ENCODE results near the gene MYH11.

The MYH11 gene

GRCh38 chr16:15770512-15770911 is 86.3 kb downstream of the MYH11 start:
- no peak for DNase-seq
- in situ Hi-C loops (cut with HindIII; ENCODE audit: low pct_ligation_motif_present, low pct_unique_long_range_greater_than_20kb, low sequenced_read_pairs), result no loop called here

- DNase-seq, result no peak
- in situ Hi-C loops (cut with HindIII; ENCODE audit: low pct_ligation_motif_present, low pct_unique_long_range_greater_than_20kb, low sequenced_read_pairs), result no loop called here
Measured at GRCh38 chr16:15770107-15770506, 86.7 kb downstream of the MYH11 start.

GRCh38 chr16:15769239-15769638 is 87.6 kb downstream of the MYH11 start:
- DNase-seq, result no peak
- in situ Hi-C loops (cut with HindIII; ENCODE audit: low pct_ligation_motif_present, low pct_unique_long_range_greater_than_20kb, low sequenced_read_pairs), result no loop called here

- no peak for DNase-seq
- in situ Hi-C loops (cut with HindIII; ENCODE audit: low pct_ligation_motif_present, low pct_unique_long_range_greater_than_20kb, low sequenced_read_pairs), result no loop called here
Measured at GRCh38 chr16:15768201-15768600, 88.6 kb downstream of the MYH11 start.

GRCh38 chr16:15766918-15767317 is 89.9 kb downstream of the MYH11 start:
- no peak for DNase-seq
- in situ Hi-C loops (cut with HindIII; ENCODE audit: low pct_ligation_motif_present, low pct_unique_long_range_greater_than_20kb, low sequenced_read_pairs), result no loop called here

- peak; percentile 39 for DNase-seq
- in situ Hi-C loops (cut with HindIII; ENCODE audit: low pct_ligation_motif_present, low pct_unique_long_range_greater_than_20kb, low sequenced_read_pairs), result no loop called here
Measured at GRCh38 chr16:15765880-15766279, 90.9 kb downstream of the MYH11 start.

- in situ Hi-C loops (cut with HindIII; ENCODE audit: low pct_ligation_motif_present, low pct_unique_long_range_greater_than_20kb, low sequenced_read_pairs), result no loop called here
- no peak for DNase-seq
Measured at GRCh38 chr16:15765116-15765515, 91.7 kb downstream of the MYH11 start.

- DNase-seq, result no peak
- in situ Hi-C loops (cut with HindIII; ENCODE audit: low pct_ligation_motif_present, low pct_unique_long_range_greater_than_20kb, low sequenced_read_pairs), result no loop called here
Measured at GRCh38 chr16:15764112-15764511, 92.7 kb downstream of the MYH11 start.

GRCh38 chr16:15760129-15760528 is 96.7 kb downstream of the MYH11 start:
- no peak for DNase-seq
- in situ Hi-C loops (cut with HindIII; ENCODE audit: low pct_ligation_motif_present, low pct_unique_long_range_greater_than_20kb, low sequenced_read_pairs), result no loop called here

- DNase-seq, result no peak
- in situ Hi-C loops (cut with HindIII; ENCODE audit: low pct_ligation_motif_present, low pct_unique_long_range_greater_than_20kb, low sequenced_read_pairs), result no loop called here
Measured at GRCh38 chr16:15759070-15759469, 97.8 kb downstream of the MYH11 start.

GRCh38 chr16:15757630-15758251 is 99.1 kb downstream of the MYH11 start:
- in situ Hi-C loops (cut with HindIII; ENCODE audit: low pct_ligation_motif_present, low pct_unique_long_range_greater_than_20kb, low sequenced_read_pairs), result no loop called here

GRCh38 chr16:15757077-15757386 is 99.8 kb downstream of the MYH11 start:
- DNase-seq, result no peak
- in situ Hi-C loops (cut with HindIII; ENCODE audit: low pct_ligation_motif_present, low pct_unique_long_range_greater_than_20kb, low sequenced_read_pairs), result no loop called here

More at GRCh38 chr16:15757630-15758251, 99.1 kb downstream of the MYH11 start:
- DNase-seq, result no peak

- in situ Hi-C loops (cut with HindIII; ENCODE audit: low pct_ligation_motif_present, low pct_unique_long_range_greater_than_20kb, low sequenced_read_pairs), result no loop called here
- no peak for DNase-seq
Measured at GRCh38 chr16:15754821-15755534, 101.8 kb downstream of the MYH11 start.

GRCh38 chr16:15752717-15753488 is 103.9 kb downstream of the MYH11 start:
- in situ Hi-C loops (cut with HindIII; ENCODE audit: low pct_ligation_motif_present, low pct_unique_long_range_greater_than_20kb, low sequenced_read_pairs), result no loop called here
- DNase-seq, result no peak

- DNase-seq, result no peak
- in situ Hi-C loops (cut with HindIII; ENCODE audit: low pct_ligation_motif_present, low pct_unique_long_range_greater_than_20kb, low sequenced_read_pairs), result no loop called here
Measured at GRCh38 chr16:15751940-15752339, 104.9 kb downstream of the MYH11 start.

GRCh38 chr16:15749985-15750384 is 106.8 kb downstream of the MYH11 start:
- DNase-seq, result no peak
- in situ Hi-C loops (cut with HindIII; ENCODE audit: low pct_ligation_motif_present, low pct_unique_long_range_greater_than_20kb, low sequenced_read_pairs), result no loop called here

GRCh38 chr16:15749371-15749770 is 107.5 kb downstream of the MYH11 start:
- no peak for DNase-seq
- in situ Hi-C loops (cut with HindIII; ENCODE audit: low pct_ligation_motif_present, low pct_unique_long_range_greater_than_20kb, low sequenced_read_pairs), result no loop called here

- DNase-seq, result no peak
- in situ Hi-C loops (cut with HindIII; ENCODE audit: low pct_ligation_motif_present, low pct_unique_long_range_greater_than_20kb, low sequenced_read_pairs), result no loop called here
Measured at GRCh38 chr16:15748654-15749053, 108.2 kb downstream of the MYH11 start.

GRCh38 chr16:15747937-15748336 is 108.9 kb downstream of the MYH11 start:
- in situ Hi-C loops (cut with HindIII; ENCODE audit: low pct_ligation_motif_present, low pct_unique_long_range_greater_than_20kb, low sequenced_read_pairs), result no loop called here
- DNase-seq, result no peak

GRCh38 chr16:15746332-15746731 is 110.5 kb downstream of the MYH11 start:
- DNase-seq, result no peak
- in situ Hi-C loops (cut with HindIII; ENCODE audit: low pct_ligation_motif_present, low pct_unique_long_range_greater_than_20kb, low sequenced_read_pairs), result no loop called here
